ENCODE results near the gene GNB5.

GNB5 gene

DNA sequence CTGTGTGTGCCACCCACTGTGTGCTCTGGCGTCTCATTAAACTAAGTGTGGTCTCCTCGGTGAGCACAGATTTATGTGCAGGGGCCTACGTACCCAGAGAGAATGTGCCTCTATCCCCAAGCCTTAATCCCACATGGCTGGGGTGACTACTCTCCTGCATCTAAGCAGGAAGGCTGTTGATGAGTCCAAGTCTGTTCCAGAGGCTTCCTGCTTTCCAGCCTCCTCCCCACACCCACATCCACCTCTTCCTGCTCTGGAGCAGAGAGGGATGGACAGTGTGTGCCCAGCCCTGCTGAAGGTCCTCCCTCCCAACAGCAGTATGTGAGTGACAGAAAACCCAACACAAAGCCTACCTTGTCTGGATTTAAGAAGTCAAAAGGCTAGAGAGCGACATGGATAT lies 39.8 kb downstream of the GNB5 start:
- Histone ChIP-seq H2AK5ac (ENCODE audit: low read length) (no peak overlapping the region), H4K8ac (ENCODE audit: low read depth, low read length) (no peak overlapping the region), H3K23ac (ENCODE audit: low read length) (no peak overlapping the region), H2BK15ac (replicated peaks; ENCODE audit: low read depth) (no peak overlapping the region), H3K18ac (ENCODE audit: low read length) (no peak overlapping the region), H3K27ac (ENCODE audit: low read depth, low read length) (no peak overlapping the region), H3K27me3 (ENCODE audit: insufficient read depth, low read length, poor library complexity) (no peaks in the 10 kb centered on the region), H4K5ac (ENCODE audit: low read length) (no peak overlapping the region), H3K9ac (ENCODE audit: low read length) (no peak overlapping the region), H3K56ac (ENCODE audit: low read length) (no peak overlapping the region), H3K79me2 (ENCODE audit: control insufficient read depth, insufficient read depth, low read length) (no peaks in the 10 kb centered on the region), H2BK5ac (ENCODE audit: low read length) (no peak overlapping the region), H3K4ac (ENCODE audit: low read depth, low read length) (no peak overlapping the region), H2BK120ac (ENCODE audit: low read depth, low read length) (no peak overlapping the region), H3K36me3 (ENCODE audit: control insufficient read depth, insufficient read depth, low read length) (no peaks in the 10 kb centered on the region), H3K79me1 (ENCODE audit: low read length) (no peaks in the 10 kb centered on the region), H3K4me2 (ENCODE audit: low read length) (no peak overlapping the region), H3K4me1 (ENCODE audit: control insufficient read depth, low read depth, low read length) (no peaks in the 10 kb centered on the region), H3K4me3 (ENCODE audit: low read length) (no peak overlapping the region)
- no CpG with 5 or more reads among the region's 4 CpGs for WGBS (ENCODE audit: extremely low coverage, insufficient coverage, low lambda C conversion rate)
- no peak for DNase-seq

DNA sequence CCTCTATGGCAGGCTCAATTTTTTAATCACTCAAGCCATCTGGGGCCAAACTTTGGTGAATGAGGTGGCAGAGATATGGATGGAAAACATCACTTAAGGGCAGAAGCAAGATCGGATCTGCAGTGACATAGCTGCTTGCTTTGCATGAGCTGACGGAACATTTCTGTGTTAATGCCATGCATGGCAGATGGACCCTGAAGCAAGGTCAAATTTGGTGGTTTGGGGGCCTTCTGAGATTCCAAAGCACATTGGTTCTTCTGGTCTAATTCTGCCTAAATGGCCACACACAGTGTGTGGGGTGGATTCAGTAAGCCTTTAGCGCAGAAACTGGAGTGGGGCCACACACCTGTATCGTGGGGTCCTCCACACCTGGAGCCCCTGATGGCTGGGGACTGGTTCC lies 40.3 kb downstream of the GNB5 start:
- Histone ChIP-seq H3K79me1 (ENCODE audit: low read length) (no peaks in the 10 kb centered on the region), H3K18ac (ENCODE audit: low read length) (no peak overlapping the region), H3K4me3 (ENCODE audit: low read length) (no peak overlapping the region), H3K79me2 (ENCODE audit: control insufficient read depth, insufficient read depth, low read length) (no peaks in the 10 kb centered on the region), H2AK5ac (ENCODE audit: low read length) (no peak overlapping the region), H3K23ac (ENCODE audit: low read length) (no peak overlapping the region), H2BK5ac (ENCODE audit: low read length) (no peak overlapping the region), H4K5ac (ENCODE audit: low read length) (no peak overlapping the region), H4K8ac (ENCODE audit: low read depth, low read length) (no peak overlapping the region), H2BK15ac (replicated peaks; ENCODE audit: low read depth) (no peak overlapping the region), H2BK120ac (ENCODE audit: low read depth, low read length) (no peak overlapping the region), H3K4me2 (ENCODE audit: low read length) (no peak overlapping the region), H3K27ac (ENCODE audit: low read depth, low read length) (no peak overlapping the region), H3K56ac (ENCODE audit: low read length) (no peak overlapping the region), H3K27me3 (ENCODE audit: insufficient read depth, low read length, poor library complexity) (no peaks in the 10 kb centered on the region), H3K4ac (ENCODE audit: low read depth, low read length) (no peak overlapping the region), H3K36me3 (ENCODE audit: control insufficient read depth, insufficient read depth, low read length) (no peaks in the 10 kb centered on the region), H3K4me1 (ENCODE audit: control insufficient read depth, low read depth, low read length) (no peaks in the 10 kb centered on the region), H3K9ac (ENCODE audit: low read length) (no peak overlapping the region)
- no CpG with 5 or more reads among the region's 4 CpGs for WGBS (ENCODE audit: extremely low coverage, insufficient coverage, low lambda C conversion rate)
- no peak for DNase-seq

GRCh38 chr15:52150043-52150825 lies 41.0 kb downstream of the GNB5 start:
- Histone ChIP-seq H3K4ac (ENCODE audit: low read depth, low read length) (no peak overlapping the region), H3K36me3 (ENCODE audit: control insufficient read depth, insufficient read depth, low read length) (no peaks in the 10 kb centered on the region), H3K79me2 (ENCODE audit: control insufficient read depth, insufficient read depth, low read length) (no peaks in the 10 kb centered on the region), H3K56ac (ENCODE audit: low read length) (no peak overlapping the region), H3K9ac (ENCODE audit: low read length) (no peak overlapping the region), H3K27ac (ENCODE audit: low read depth, low read length) (no peak overlapping the region), H2BK120ac (ENCODE audit: low read depth, low read length) (no peak overlapping the region), H2AK5ac (ENCODE audit: low read length) (no peak overlapping the region), H3K18ac (ENCODE audit: low read length) (no peak overlapping the region), H4K5ac (ENCODE audit: low read length) (no peak overlapping the region), H3K4me2 (ENCODE audit: low read length) (no peak overlapping the region), H3K4me3 (ENCODE audit: low read length) (no peak overlapping the region), H4K8ac (ENCODE audit: low read depth, low read length) (no peak overlapping the region), H2BK15ac (replicated peaks; ENCODE audit: low read depth) (no peak overlapping the region), H3K23ac (ENCODE audit: low read length) (no peak overlapping the region), H3K4me1 (ENCODE audit: control insufficient read depth, low read depth, low read length) (no peaks in the 10 kb centered on the region), H3K27me3 (ENCODE audit: insufficient read depth, low read length, poor library complexity) (no peaks in the 10 kb centered on the region), H3K79me1 (ENCODE audit: low read length) (no peaks in the 10 kb centered on the region), H2BK5ac (ENCODE audit: low read length) (no peak overlapping the region)
- DNase-seq = no peak
- WGBS (ENCODE audit: extremely low coverage, insufficient coverage, low lambda C conversion rate) = no CpG with 5 or more reads among the region's 9 CpGs

GRCh38 chr15:52148403-52148802 lies 42.8 kb downstream of the GNB5 start:
- no CpG with 5 or more reads among the region's 5 CpGs for WGBS (ENCODE audit: extremely low coverage, insufficient coverage, low lambda C conversion rate)
- no peak overlapping the region for H3K56ac ChIP-seq (ENCODE audit: low read length)

DNA sequence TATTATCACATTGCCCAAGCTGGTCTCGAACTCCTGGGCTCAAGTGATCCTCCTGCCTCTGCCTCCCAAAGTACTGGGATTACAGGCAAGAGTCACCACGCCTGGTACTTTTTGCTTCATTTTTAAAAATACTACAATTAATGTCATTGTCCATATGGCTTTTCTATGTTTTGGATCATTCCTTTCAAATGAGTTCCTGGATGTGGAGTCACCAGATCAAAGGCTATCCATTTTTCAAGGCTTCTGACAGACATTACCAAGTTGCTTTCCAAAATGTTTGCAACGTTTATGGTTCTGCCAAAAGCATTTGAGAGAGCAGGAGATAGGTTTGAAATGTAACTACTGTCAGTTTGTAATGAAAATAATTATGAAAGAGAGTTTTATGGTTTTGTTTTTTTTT lies 44.4 kb downstream of the GNB5 start:
- no peak overlapping the region for H2BK5ac ChIP-seq (ENCODE audit: low read length)
- no peak overlapping the region for H3K56ac ChIP-seq (ENCODE audit: low read length)
- no peaks in the 10 kb centered on the region for H3K27me3 ChIP-seq (ENCODE audit: insufficient read depth, low read length, poor library complexity)
- DNase-seq = no peak
- no peaks in the 10 kb centered on the region for H3K36me3 ChIP-seq (ENCODE audit: control insufficient read depth, insufficient read depth, low read length)
- no peak overlapping the region for H2AK5ac ChIP-seq (ENCODE audit: low read length)
- no peak overlapping the region for H3K23ac ChIP-seq (ENCODE audit: low read length)
- H4K5ac ChIP-seq (ENCODE audit: low read length) = no peak overlapping the region
- no peak overlapping the region for H3K4me3 ChIP-seq (ENCODE audit: low read length)
- H3K27ac ChIP-seq (ENCODE audit: low read depth, low read length) = no peak overlapping the region
- no peaks in the 10 kb centered on the region for H3K79me2 ChIP-seq (ENCODE audit: control insufficient read depth, insufficient read depth, low read length)
- H4K8ac ChIP-seq (ENCODE audit: low read depth, low read length) = no peak overlapping the region
- H3K18ac ChIP-seq (ENCODE audit: low read length) = no peak overlapping the region
- no peak overlapping the region for H2BK15ac ChIP-seq (replicated peaks; ENCODE audit: low read depth)
- no peak overlapping the region for H3K4me2 ChIP-seq (ENCODE audit: low read length)
- no peak overlapping the region for H3K9ac ChIP-seq (ENCODE audit: low read length)
- no peak overlapping the region for H2BK120ac ChIP-seq (ENCODE audit: low read depth, low read length)
- no CpG with 5 or more reads among the region's 3 CpGs for WGBS (ENCODE audit: extremely low coverage, insufficient coverage, low lambda C conversion rate)
- H3K4ac ChIP-seq (ENCODE audit: low read depth, low read length) = no peak overlapping the region
- H3K79me1 ChIP-seq (ENCODE audit: low read length) = no peaks in the 10 kb centered on the region
- no peaks in the 10 kb centered on the region for H3K4me1 ChIP-seq (ENCODE audit: control insufficient read depth, low read depth, low read length)

More at GRCh38 chr15:52148403-52148802, 42.8 kb downstream of the GNB5 start:
- DNase-seq = no peak
- no peaks in the 10 kb centered on the region for H3K27me3 ChIP-seq (ENCODE audit: insufficient read depth, low read length, poor library complexity)
- no peaks in the 10 kb centered on the region for H3K79me1 ChIP-seq (ENCODE audit: low read length)
- no peak overlapping the region for H2BK15ac ChIP-seq (replicated peaks; ENCODE audit: low read depth)
- no peak overlapping the region for H2AK5ac ChIP-seq (ENCODE audit: low read length)
- H3K4me1 ChIP-seq (ENCODE audit: control insufficient read depth, low read depth, low read length) = no peaks in the 10 kb centered on the region
- H2BK120ac ChIP-seq (ENCODE audit: low read depth, low read length) = no peak overlapping the region
- no peak overlapping the region for H3K18ac ChIP-seq (ENCODE audit: low read length)
- no peak overlapping the region for H3K9ac ChIP-seq (ENCODE audit: low read length)
- no peak overlapping the region for H3K4me3 ChIP-seq (ENCODE audit: low read length)
- H3K36me3 ChIP-seq (ENCODE audit: control insufficient read depth, insufficient read depth, low read length) = no peaks in the 10 kb centered on the region
- H3K79me2 ChIP-seq (ENCODE audit: control insufficient read depth, insufficient read depth, low read length) = no peaks in the 10 kb centered on the region
- H3K27ac ChIP-seq (ENCODE audit: low read depth, low read length) = no peak overlapping the region
- no peak overlapping the region for H3K23ac ChIP-seq (ENCODE audit: low read length)
- no peak overlapping the region for H3K4me2 ChIP-seq (ENCODE audit: low read length)
- no peak overlapping the region for H3K4ac ChIP-seq (ENCODE audit: low read depth, low read length)
- no peak overlapping the region for H4K8ac ChIP-seq (ENCODE audit: low read depth, low read length)
- no peak overlapping the region for H2BK5ac ChIP-seq (ENCODE audit: low read length)
- no peak overlapping the region for H4K5ac ChIP-seq (ENCODE audit: low read length)

GRCh38 chr15:52146261-52146660 lies 44.9 kb downstream of the GNB5 start:
- no peak overlapping the region for H4K5ac ChIP-seq (ENCODE audit: low read length)
- no peaks in the 10 kb centered on the region for H3K79me1 ChIP-seq (ENCODE audit: low read length)
- H3K4me3 ChIP-seq (ENCODE audit: low read length) = no peak overlapping the region
- no peak overlapping the region for H2BK15ac ChIP-seq (replicated peaks; ENCODE audit: low read depth)
- no peak overlapping the region for H4K8ac ChIP-seq (ENCODE audit: low read depth, low read length)
- no peaks in the 10 kb centered on the region for H3K79me2 ChIP-seq (ENCODE audit: control insufficient read depth, insufficient read depth, low read length)
- H3K4ac ChIP-seq (ENCODE audit: low read depth, low read length) = no peak overlapping the region
- no peaks in the 10 kb centered on the region for H3K36me3 ChIP-seq (ENCODE audit: control insufficient read depth, insufficient read depth, low read length)
- no peak overlapping the region for H3K56ac ChIP-seq (ENCODE audit: low read length)
- WGBS (ENCODE audit: extremely low coverage, insufficient coverage, low lambda C conversion rate) = no CpG with 5 or more reads among the region's 2 CpGs
- H2BK120ac ChIP-seq (ENCODE audit: low read depth, low read length) = no peak overlapping the region
- DNase-seq = no peak
- H2BK5ac ChIP-seq (ENCODE audit: low read length) = no peak overlapping the region
- H3K27me3 ChIP-seq (ENCODE audit: insufficient read depth, low read length, poor library complexity) = no peaks in the 10 kb centered on the region
- no peak overlapping the region for H3K27ac ChIP-seq (ENCODE audit: low read depth, low read length)
- no peak overlapping the region for H3K4me2 ChIP-seq (ENCODE audit: low read length)
- no peak overlapping the region for H3K23ac ChIP-seq (ENCODE audit: low read length)
- no peaks in the 10 kb centered on the region for H3K4me1 ChIP-seq (ENCODE audit: control insufficient read depth, low read depth, low read length)
- H3K18ac ChIP-seq (ENCODE audit: low read length) = no peak overlapping the region
- no peak overlapping the region for H3K9ac ChIP-seq (ENCODE audit: low read length)
- no peak overlapping the region for H2AK5ac ChIP-seq (ENCODE audit: low read length)

All from mesendoderm (in vitro differentiated cells).